Breast epithelium (tissue), 3 donors: Measurements from ENCODE around the gene HNRNPA0.

Experiments used
- CTCF ChIP-seq, 3 donors: fragments of 450-650 bp; IDR thresholded peaks; one replicate each; pipeline ENCODE4 v1.5.1; 2016 to 2017; ENCODE audit warnings: antibody characterized with exemption in 3 of 3, mild to moderate bottlenecking in 3 of 3, moderate library complexity in 3 of 3
- POLR2A ChIP-seq: fragments of 450-650 bp; IDR thresholded peaks from one replicate; pipeline ENCODE4 v1.6.1; 2016; ENCODE audit warnings: antibody characterized with exemption, mild to moderate bottlenecking, moderate library complexity

- TF ChIP-seq CTCF (IDR thresholded peaks at IDR 0.05) (no peak), POLR2A (no peak)
Measured at GRCh38 chr5:137792303-137792702, 38.1 kb upstream of the HNRNPA0 start.
